Upper lobe of left lung (tissue), 6 donors: ENCODE data around the gene CAMP. TPM values are rescaled to one million over a fixed set of nuclear protein-coding genes. Genes with fewer than 3 reads are reported as not detected.

Experiments
- ATAC-seq, 2 donors: fragments of 200-7000 bp; cut with Tn5 transposase; one replicate each; pipeline ENCODE4 v1.9.1; 2022; ENCODE audit warnings: mild to moderate bottlenecking in 2 of 2, moderate library complexity in 2 of 2; ENCODE audit not compliant: low FRiP score in 2 of 2
- DNase-seq, 2 donors: peaks; one replicate each; pipeline ENCODE4 v3.0.0-alpha.2; 2019 to 2020
- H3K27ac ChIP-seq, 4 donors: fragments of 200-600 bp; sonication (generic); one replicate each; pipeline ENCODE4 v1.5.1; 2016 to 2019
- H3K27me3 ChIP-seq, 4 donors: fragments of 200-600 bp; sonication (generic); one replicate each; pipeline ENCODE4 v1.5.1; 2017 to 2019
- H3K36me3 ChIP-seq, 4 donors: fragments of 200-600 bp; sonication (generic); one replicate each; pipeline ENCODE4 v1.5.1; 2016 to 2019
- H3K4me1 ChIP-seq, 4 donors: fragments of 200-600 bp; sonication (generic); one replicate each; pipeline ENCODE4 v1.5.1; 2018 to 2019
- H3K4me3 ChIP-seq, 4 donors: fragments of 200-600 bp; sonication (generic); one replicate each; pipeline ENCODE4 v1.5.1; 2017 to 2019; ENCODE audit warnings: mild to moderate bottlenecking in 2 of 4, moderate library complexity in 1 of 4
- H3K9me3 ChIP-seq, 4 donors: fragments of 200-600 bp; sonication (generic); one replicate each; pipeline ENCODE4 v1.5.1; 2018 to 2019
- CTCF ChIP-seq, 6 experiments: fragments of 450-650 bp in 4 of 6; fragments of 200-600 bp in 2 of 6; sonication (generic) in 2 of 6; IDR thresholded peaks; one replicate each; pipeline ENCODE4 v1.5.1; 2016 to 2019; ENCODE audit warnings: antibody characterized with exemption in 6 of 6
- EP300 ChIP-seq, 4 donors: sonication (generic); formaldehyde crosslinking; IDR thresholded peaks; one replicate each; pipeline ENCODE4 v1.5.1; 2017; ENCODE audit warnings: antibody characterized with exemption in 4 of 4, control low read depth in 2 of 4
- POLR2A ChIP-seq, 4 donors: fragments of 450-650 bp; IDR thresholded peaks; one replicate each; pipeline ENCODE4 v1.5.1; 2016 to 2017; ENCODE audit warnings: antibody characterized with exemption in 4 of 4, mild to moderate bottlenecking in 2 of 4
- POLR2AphosphoS5 ChIP-seq, 2 donors: sonication (generic); formaldehyde crosslinking; IDR thresholded peaks; one replicate each; pipeline ENCODE4 v1.5.1; 2017; ENCODE audit warnings: antibody characterized with exemption in 2 of 2
- WGBS, 2 donors: methylation state at CpG; one replicate each; pipeline ENCODE4 v1.1.5; 2017 to 2018; 5-methylcytosine and 5-hydroxymethylcytosine counted together
- total RNA-seq, 6 donors: library from RNA; depleted of rRNA in 4 of 6; stranded (reverse); fragments of >200 nt in 4 of 6; gene quantifications; one replicate each; pipeline versions ENCODE4 v1.1.0 to v1.2.1, GENCODE V29; 2016 to 2021
- donor health status: DM: no; HTN: no; CAD: no; lungs with moderate emphysema.
- donor health status: DM: no; HTN: yes; CAD: no; lungs with severe emphysema.

CAMP gene
- total RNA-seq, 6 donors from 2014 or later = 1.6 to 15.4 (median 2.7) TPM; not detected in 2

- H3K4me1 ChIP-seq = peaks cover 8 to 20% (median 13%) of the 10 kb centered on the region in 4 donors
- peak overlapping the region in 2 of 4 donors; percentile 27 to 62 for H3K27ac ChIP-seq
- WGBS, 2 donors = 0% methylated on average over 47 of the region's 87 CpGs; no CpG with 5 or more reads in 1 of the 2 donors
- TF ChIP-seq CTCF (IDR thresholded peaks at IDR 0.05) (peak in 1 of 6 experiments; percentile 6), EP300 (IDR thresholded peaks at IDR 0.05) (no peak)
- peak overlapping the region; percentile 61 to 97 (median 84) for H3K4me3 ChIP-seq
- DNase-seq (peak; percentile 63 to 92), ATAC-seq (peak; percentile 59 to 72)
- no peaks in the 10 kb centered on the region for H3K27me3 ChIP-seq
- no peaks in the 10 kb centered on the region for H3K36me3 ChIP-seq
- H3K9me3 ChIP-seq = no peaks in the 10 kb centered on the region
These were observed 35.6 kb upstream of the CAMP start for GRCh38 chr3:48187579-48188265.

- WGBS, 2 donors = 13 to 16% methylated on average over 21 to 36 of the region's 44 CpGs
- ATAC-seq (peak; percentile 99), DNase-seq (peak; percentile 89 to 98)
- Histone ChIP-seq H3K36me3 (no peaks in the 10 kb centered on the region), H3K9me3 (no peaks in the 10 kb centered on the region), H3K4me1 (peaks cover 8 to 20% (median 13%) of the 10 kb centered on the region in 4 donors), H3K4me3 (peak within 1 kb of the TSS; percentile 61 to 97 (median 84)), H3K27me3 (no peaks in the 10 kb centered on the region), H3K27ac (peak within 1 kb of the TSS; percentile 27 to 69 (median 48))
- TF ChIP-seq POLR2AphosphoS5 (IDR thresholded peaks at IDR 0.05) (peak in 1 of 2 donors; percentile 53), EP300 (IDR thresholded peaks at IDR 0.05) (no peak), CTCF (IDR thresholded peaks at IDR 0.05) (peak in 1 of 6 experiments; percentile 1)
These were observed 34.8 kb upstream of the CAMP start, which contains the start of gene CDC25A for GRCh38 chr3:48188266-48189201. Gene CDC25A, minus strand, starts transcription at chr3:48188417. Its CDS starts 470 bp downstream, at chr3:48187947.

- no peak for TF ChIP-seq CTCF (IDR thresholded peaks at IDR 0.05)
- no peak for TF ChIP-seq POLR2A (IDR thresholded peaks at IDR 0.05)
- no peak for TF ChIP-seq EP300 (IDR thresholded peaks at IDR 0.05)
- TF ChIP-seq POLR2AphosphoS5 (IDR thresholded peaks at IDR 0.05) = no peak
- H3K36me3 ChIP-seq = no peaks in the 10 kb centered on the region
- H3K4me1 ChIP-seq = peaks cover 8 to 20% (median 13%) of the 10 kb centered on the region in 4 donors
These were observed 34.0 kb upstream of the CAMP start for GRCh38 chr3:48189321-48189720.

GRCh38 chr3:48190911-48191310, 32.4 kb upstream of the CAMP start:
- peaks cover 8 to 24% (median 13%) of the 10 kb centered on the region in 4 donors for H3K4me1 ChIP-seq
- no peak for DNase-seq
- H3K27me3 ChIP-seq = no peaks in the 10 kb centered on the region
- H3K27ac ChIP-seq = no peak overlapping the region
- no peaks in the 10 kb centered on the region for H3K9me3 ChIP-seq
- 91 to 96% methylated on average over 3 of the region's 3 CpGs for WGBS, 2 donors
- no peaks in the 10 kb centered on the region for H3K36me3 ChIP-seq
- TF ChIP-seq POLR2A (IDR thresholded peaks at IDR 0.05) (no peak), EP300 (IDR thresholded peaks at IDR 0.05) (no peak), CTCF (IDR thresholded peaks at IDR 0.05) (no peak), POLR2AphosphoS5 (IDR thresholded peaks at IDR 0.05) (no peak)
- no peak overlapping the region for H3K4me3 ChIP-seq
- ATAC-seq = no peak

More at GRCh38 chr3:48189321-48189720, 34.0 kb upstream of the CAMP start:
- DNase-seq (no peak), ATAC-seq (no peak)
- H3K27me3 ChIP-seq = no peaks in the 10 kb centered on the region
- no peaks in the 10 kb centered on the region for H3K9me3 ChIP-seq
- H3K27ac ChIP-seq = no peak overlapping the region
- no peak overlapping the region for H3K4me3 ChIP-seq
- 91 to 94% methylated on average over 6 of the region's 6 CpGs for WGBS, 2 donors
